Omental fat pad (tissue), 4 donors: Measurements from ENCODE around the gene OR6M1. TPM values are rescaled to one million over a fixed set of nuclear protein-coding genes. Genes with fewer than 3 reads are reported as not detected.

Experiments
- ATAC-seq: fragments of 150-250 bp; one replicate; pipeline ENCODE4 v1.9.1; 2016; ENCODE audit warnings: mild to moderate bottlenecking, moderate library complexity; ENCODE audit not compliant: low FRiP score
- DNase-seq: peaks from one replicate; pipeline ENCODE4 v3.0.0-alpha.2; 2019; ENCODE audit warnings: low spot score
- total RNA-seq, 4 donors: library from RNA; depleted of rRNA; stranded (reverse); fragments of >200 nt; gene quantifications; one replicate each; pipeline ENCODE4 v1.1.0, GENCODE V29; 2016
- TF ChIP-seq, protein P1 (sequence below), 3 donors: fragments of 450-650 bp; IDR thresholded peaks; one replicate each; pipeline ENCODE4 v1.5.1; 2016 to 2017; ENCODE audit warnings: antibody characterized with exemption in 3 of 3, mild to moderate bottlenecking in 3 of 3, moderate library complexity in 2 of 3

Gene OR6M1
- total RNA-seq, 4 donors from 2014 or later: not detected

DNA sequence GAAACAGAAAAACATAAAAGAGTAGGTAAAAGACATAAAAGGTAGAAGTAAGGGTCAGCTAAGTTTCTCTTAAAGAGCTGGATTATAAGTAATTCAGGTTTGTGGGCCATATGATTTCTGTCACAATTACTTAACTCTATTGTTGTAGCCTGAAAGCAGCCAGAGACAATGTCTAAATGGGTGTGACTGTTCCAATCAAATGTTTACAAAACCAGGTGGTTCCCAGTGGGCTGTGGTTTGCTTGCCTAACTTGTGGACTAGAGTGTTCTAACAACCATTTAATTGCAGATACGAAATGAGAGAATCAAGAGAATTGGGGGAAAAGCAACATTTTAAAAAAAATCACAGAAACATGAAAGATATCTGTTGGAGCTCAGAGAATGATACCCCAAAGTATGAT lies 22.6 kb downstream of the OR6M1 start:
- TF ChIP-seq, protein P1, sequence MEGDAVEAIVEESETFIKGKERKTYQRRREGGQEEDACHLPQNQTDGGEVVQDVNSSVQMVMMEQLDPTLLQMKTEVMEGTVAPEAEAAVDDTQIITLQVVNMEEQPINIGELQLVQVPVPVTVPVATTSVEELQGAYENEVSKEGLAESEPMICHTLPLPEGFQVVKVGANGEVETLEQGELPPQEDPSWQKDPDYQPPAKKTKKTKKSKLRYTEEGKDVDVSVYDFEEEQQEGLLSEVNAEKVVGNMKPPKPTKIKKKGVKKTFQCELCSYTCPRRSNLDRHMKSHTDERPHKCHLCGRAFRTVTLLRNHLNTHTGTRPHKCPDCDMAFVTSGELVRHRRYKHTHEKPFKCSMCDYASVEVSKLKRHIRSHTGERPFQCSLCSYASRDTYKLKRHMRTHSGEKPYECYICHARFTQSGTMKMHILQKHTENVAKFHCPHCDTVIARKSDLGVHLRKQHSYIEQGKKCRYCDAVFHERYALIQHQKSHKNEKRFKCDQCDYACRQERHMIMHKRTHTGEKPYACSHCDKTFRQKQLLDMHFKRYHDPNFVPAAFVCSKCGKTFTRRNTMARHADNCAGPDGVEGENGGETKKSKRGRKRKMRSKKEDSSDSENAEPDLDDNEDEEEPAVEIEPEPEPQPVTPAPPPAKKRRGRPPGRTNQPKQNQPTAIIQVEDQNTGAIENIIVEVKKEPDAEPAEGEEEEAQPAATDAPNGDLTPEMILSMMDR (IDR thresholded peaks at IDR 0.05): no peak
- no peak for ATAC-seq
- no peak for DNase-seq

DNA sequence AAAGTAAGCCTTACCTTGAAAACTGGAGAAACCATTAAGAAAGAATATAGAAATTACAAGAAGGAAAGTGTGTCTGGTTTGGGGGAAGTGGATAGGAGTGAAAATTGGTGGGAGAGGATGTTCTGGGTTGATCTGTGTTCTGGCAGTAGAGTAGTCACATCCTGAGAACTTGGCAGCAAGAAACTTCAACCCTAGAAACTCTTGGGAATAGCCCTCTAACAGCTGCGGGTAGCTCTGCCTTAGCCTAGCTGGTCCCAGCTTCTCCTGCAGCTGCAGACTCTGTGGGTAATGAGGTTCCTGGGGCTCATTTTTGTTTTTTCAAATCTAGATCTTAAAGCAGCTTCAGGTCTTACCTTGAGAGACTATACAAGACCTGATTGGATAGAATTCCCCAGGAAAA lies 27.6 kb downstream of the OR6M1 start:
- DNase-seq: no peak
- TF ChIP-seq, protein P1 (IDR thresholded peaks at IDR 0.05): no peak
- no peak for ATAC-seq

DNA sequence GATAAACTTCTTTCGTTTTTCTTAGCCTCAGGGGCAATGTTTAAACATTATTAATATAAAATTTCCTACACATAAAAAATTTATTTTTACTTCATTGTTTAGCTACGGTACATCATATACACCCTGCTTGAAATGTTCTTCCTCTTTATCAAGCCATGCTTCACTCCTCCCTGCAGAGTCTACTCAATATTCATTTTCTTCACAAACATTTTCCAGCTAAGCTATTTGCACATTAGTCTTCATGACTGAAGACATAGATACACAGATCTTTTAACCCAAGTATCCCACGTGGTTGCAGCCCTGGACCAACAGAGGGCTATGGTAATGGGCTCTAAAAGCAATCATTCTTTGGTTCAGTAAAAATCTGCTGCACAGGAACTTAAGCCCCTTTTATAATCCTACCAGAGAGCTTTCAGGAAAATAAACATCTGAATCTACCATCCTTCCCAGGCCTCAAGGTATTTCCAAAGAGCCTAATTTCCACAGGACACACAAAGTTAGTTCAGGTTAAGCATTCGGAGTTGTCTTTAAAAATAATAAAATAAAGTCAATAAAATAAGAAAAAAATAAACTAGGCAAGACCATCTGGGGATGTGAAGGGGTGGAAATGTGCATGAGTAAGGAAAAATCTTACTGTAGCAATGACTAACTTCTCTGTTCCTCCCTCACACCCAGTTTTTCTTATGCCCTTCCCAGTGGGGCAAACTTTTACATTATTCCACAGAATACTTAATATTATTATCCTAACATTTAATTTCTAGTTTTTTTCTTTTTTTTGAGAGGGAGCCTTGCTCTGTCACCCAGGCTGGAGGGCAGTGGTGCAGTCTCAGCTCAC lies 30.2 kb downstream of the OR6M1 start:
- ATAC-seq (no peak), DNase-seq (no peak)
- TF ChIP-seq, protein P1 (IDR thresholded peaks at IDR 0.05): no peak

DNA sequence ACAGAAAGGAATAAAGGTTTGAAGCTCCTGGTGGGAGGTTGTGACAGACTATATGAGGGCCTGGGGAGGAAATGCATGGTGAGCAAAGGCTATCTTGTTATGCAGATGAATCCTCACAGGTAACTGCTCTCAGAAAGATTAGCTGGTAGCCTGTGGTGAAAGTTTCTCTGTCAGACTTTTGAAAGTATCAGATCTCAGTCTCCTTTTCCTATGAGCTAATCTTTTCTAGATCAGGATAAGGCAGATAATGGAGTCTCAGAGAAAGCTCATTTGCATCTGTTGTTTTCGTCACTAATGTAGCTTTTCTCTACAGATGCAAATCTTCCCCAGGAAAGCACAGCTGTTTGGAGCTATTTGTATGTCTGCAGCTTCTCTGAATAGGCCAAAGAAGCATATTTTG lies 30.9 kb downstream of the OR6M1 start:
- DNase-seq: no peak
- TF ChIP-seq, protein P1 (IDR thresholded peaks at IDR 0.05): no peak
- no peak for ATAC-seq

DNA sequence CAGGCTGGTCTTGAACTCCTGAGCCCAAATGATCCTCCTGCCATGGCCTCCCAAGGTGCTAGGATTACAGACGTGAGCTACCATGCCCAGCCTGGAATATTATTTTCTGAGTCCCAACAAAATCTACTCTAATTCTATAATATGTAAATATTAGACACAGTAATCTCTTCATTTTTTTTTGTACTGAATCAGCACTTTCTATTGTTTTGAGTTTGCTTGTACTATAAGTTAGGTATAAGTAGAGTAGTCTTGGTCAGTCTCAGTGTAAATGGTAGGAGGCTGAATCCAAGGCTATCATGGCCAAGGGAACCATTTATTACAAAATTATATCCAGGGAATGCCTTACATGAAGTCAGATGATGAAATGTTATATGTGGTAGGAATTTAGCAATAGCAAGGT lies 32.2 kb downstream of the OR6M1 start:
- TF ChIP-seq, protein P1 (IDR thresholded peaks at IDR 0.05): no peak
- ATAC-seq (no peak), DNase-seq (no peak)

DNA sequence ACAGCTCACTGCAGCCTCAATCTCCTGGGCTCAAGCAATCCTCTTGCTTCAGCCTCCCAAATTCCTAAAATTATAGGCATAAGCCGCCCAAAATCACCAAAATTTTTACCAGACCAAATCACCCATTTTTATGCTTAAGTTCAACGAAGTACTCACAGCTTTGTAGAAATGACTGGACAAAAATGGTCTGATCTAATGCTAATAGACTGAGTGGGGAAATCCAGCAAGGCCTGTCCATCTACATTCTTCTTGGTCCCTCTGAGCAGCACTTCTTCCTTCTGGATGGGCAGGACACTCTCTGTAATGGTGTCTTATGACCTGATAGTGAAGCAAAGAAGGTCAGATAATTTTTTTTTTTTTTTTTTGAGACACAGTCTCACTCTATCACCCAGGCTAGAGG lies 33.1 kb downstream of the OR6M1 start:
- ATAC-seq (no peak), DNase-seq (no peak)
- TF ChIP-seq, protein P1 (IDR thresholded peaks at IDR 0.05): no peak

DNA sequence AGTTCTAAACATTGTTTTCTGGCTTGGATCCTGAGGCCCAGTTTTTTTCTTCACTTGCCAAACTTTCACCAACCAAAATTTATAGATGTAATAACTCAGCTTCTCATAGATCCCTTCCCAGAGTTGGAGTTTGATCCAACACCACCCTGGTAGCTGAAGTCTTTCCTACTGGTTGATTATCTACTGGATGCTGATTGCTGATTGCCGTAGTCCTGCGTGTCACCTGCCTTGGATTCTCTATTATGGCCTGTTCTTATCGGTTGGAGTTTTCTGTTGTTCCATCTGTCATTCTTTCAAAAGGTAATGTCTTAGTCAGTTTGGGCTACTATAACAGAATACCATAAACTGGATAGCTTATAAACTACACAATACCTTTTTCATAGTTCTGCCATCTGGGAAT lies 34.5 kb downstream of the OR6M1 start:
- ATAC-seq: no peak
- no peak for DNase-seq
- TF ChIP-seq, protein P1 (IDR thresholded peaks at IDR 0.05): no peak
